Naive B cell (primary cell): Measurements from ENCODE around the gene FXYD3. TPM values are rescaled to one million over a fixed set of nuclear protein-coding genes. Genes with fewer than 3 reads are reported as not detected.
A peak's percentile ranks its signal among the peaks of the same experiment; 100 is the strongest.

Source experiments
- ATAC-seq, 2 donors: fragments of 150-1000 bp; cut with Tn5 transposase; 2 replicates each; pipeline ENCODE4 v1.10.0; 2021; ENCODE audit warnings: low read depth in 2 of 2, mild to moderate bottlenecking in 2 of 2, moderate library complexity in 2 of 2
- DNase-seq: peaks from one replicate; pipeline ENCODE4 v3.0.0; 2022
- H3K27ac Mint-ChIP-seq, 6 donors: one replicate each; pipeline ENCODE4 v1.8.0; 2020 to 2022; ENCODE audit warnings: mild to moderate bottlenecking in 6 of 6, mixed read lengths in 6 of 6, moderate library complexity in 5 of 6, inconsistent platforms in 2 of 6
- H3K27me3 Mint-ChIP-seq, 3 donors: one replicate each; pipeline ENCODE4 v1.8.0; 2021 to 2022; ENCODE audit warnings: mixed read lengths in 3 of 3, mild to moderate bottlenecking in 1 of 3
- H3K36me3 Mint-ChIP-seq, 2 donors: one replicate each; pipeline ENCODE4 v1.8.0; 2020 to 2022; ENCODE audit warnings: mixed read lengths in 2 of 2, inconsistent platforms in 1 of 2, mild to moderate bottlenecking in 1 of 2
- H3K4me1 Mint-ChIP-seq, 3 donors: one replicate each; pipeline ENCODE4 v1.8.0; 2020 to 2022; ENCODE audit warnings: mixed read lengths in 3 of 3, inconsistent platforms in 1 of 3, mild to moderate bottlenecking in 1 of 3, moderate library complexity in 1 of 3
- H3K4me3 Mint-ChIP-seq, 8 donors: one replicate each; pipeline ENCODE4 v1.8.0; 2020 to 2022; ENCODE audit warnings: mild to moderate bottlenecking in 8 of 8, mixed read lengths in 8 of 8, moderate library complexity in 8 of 8, inconsistent platforms in 2 of 8
- H3K9me3 Mint-ChIP-seq, 7 donors: one replicate each; pipeline ENCODE4 v1.8.0; 2020 to 2022; ENCODE audit warnings: mixed read lengths in 7 of 7, mild to moderate bottlenecking in 5 of 7, inconsistent platforms in 2 of 7, moderate library complexity in 1 of 7
- polyA plus RNA-seq, 6 donors: library from polyadenylated mRNA; unstranded; fragments of 300-500 nt; fragmentation: Illumina TruSeq; gene quantifications; one replicate each; pipeline ENCODE4 v1.2.3, GENCODE V29; 2021; ENCODE audit warnings: low read depth in 6 of 6

FXYD3 gene
- polyA plus RNA-seq, 6 donors from 2014 or later, result not detected

DNA sequence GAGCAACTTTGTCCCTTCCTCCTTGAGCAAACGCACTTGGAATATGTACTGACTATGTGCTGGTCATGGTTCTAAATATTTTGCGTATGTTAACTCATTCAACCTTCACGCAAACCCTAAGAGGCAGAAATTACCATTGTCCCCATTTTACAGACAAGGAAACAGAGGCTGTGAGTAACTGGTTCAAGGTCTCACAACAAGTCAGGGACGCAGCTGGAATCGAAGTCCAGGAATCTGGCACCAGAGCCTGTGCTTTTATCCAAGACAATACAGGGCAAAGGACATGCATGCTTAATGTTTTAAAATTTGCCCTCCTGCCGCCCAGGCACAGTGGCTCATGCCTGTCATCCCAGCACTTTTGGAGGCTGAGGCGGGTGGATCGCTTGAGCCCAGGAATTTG, 44.0 kb downstream of the FXYD3 start:
- no peak overlapping the region for H3K4me3 Mint-ChIP-seq
- H3K27me3 Mint-ChIP-seq, result no peaks in the 10 kb centered on the region
- DNase-seq (no peak), ATAC-seq (no peak)
- H3K36me3 Mint-ChIP-seq, result peaks cover 33 to 72% of the 10 kb centered on the region in 2 donors
- H3K27ac Mint-ChIP-seq, result peak overlapping the region in 1 of 6 donors; percentile 28
- H3K9me3 Mint-ChIP-seq, result peaks cover 0 to 5% (median 0%) of the 10 kb centered on the region in 7 donors
- H3K4me1 Mint-ChIP-seq, result peaks cover 41 to 54% (median 51%) of the 10 kb centered on the region in 3 donors

DNA sequence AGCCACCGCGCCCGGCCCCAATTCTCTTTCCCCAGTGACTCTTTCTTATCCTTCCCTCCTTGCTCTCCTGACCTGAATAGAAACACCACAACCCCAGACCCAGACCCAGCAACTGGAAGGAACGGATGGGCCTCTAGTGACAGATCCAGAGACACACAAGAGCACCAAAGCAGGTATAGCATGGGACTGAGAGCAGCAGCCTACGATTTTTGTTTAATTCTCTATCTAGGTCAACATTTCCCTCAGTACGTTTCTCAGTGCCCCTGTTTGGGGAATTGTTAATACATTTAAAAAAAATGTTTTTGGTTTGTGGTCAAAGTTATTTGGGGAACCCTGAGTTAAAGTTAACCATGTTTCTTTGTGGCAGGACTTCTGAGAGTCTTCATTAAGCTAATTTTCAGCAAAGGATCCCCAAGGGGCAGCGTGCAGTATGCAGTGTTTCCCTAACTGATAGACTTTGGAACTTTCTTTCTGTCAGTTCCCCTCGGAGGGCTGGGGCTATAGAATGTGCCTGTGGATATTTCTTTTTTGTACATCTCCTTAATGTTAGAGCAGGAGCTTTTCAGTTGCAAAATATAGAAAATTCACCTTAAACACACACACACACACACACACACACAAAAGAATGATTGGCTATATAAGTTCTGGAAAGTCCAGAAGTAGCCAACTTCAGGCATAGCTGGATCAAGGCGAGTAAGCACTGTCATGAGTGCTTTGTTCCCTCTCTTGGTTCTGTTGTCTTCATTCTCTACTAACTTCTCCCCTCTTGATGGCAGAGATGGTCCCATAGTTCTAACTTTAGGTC, 45.2 kb downstream of the FXYD3 start:
- peaks cover 39 to 74% of the 10 kb centered on the region in 2 donors for H3K36me3 Mint-ChIP-seq
- ATAC-seq (no peak), DNase-seq (no peak)
- H3K27me3 Mint-ChIP-seq, result no peaks in the 10 kb centered on the region
- H3K27ac Mint-ChIP-seq, result peak overlapping the region in 4 of 6 donors; percentile 66 to 77 (median 70)
- H3K4me3 Mint-ChIP-seq, result peak overlapping the region in 1 of 8 donors; percentile 52
- H3K9me3 Mint-ChIP-seq, result peaks cover 0 to 5% (median 2%) of the 10 kb centered on the region in 7 donors
- H3K4me1 Mint-ChIP-seq, result peaks cover 37 to 48% (median 45%) of the 10 kb centered on the region in 3 donors

DNA sequence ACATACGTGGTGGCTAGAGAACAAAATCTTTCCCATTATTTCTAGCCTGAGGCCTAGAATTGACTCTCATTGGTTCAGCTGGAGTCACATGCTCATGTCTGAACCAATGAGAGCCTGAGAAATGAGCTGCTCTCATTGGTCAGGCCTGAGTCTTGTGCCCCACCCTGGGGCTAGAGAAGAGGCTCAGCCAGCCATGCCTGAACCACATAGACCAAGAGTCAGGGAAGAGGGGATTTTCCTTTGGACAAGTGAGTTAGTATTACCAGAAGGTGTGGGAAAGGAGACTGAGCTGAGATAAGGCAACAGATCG, 45.8 kb downstream of the FXYD3 start:
- ATAC-seq, result no peak
- Mint-ChIP-seq H3K36me3 (peaks cover 44 to 75% of the 10 kb centered on the region in 2 donors), H3K9me3 (peaks cover 0 to 5% (median 3%) of the 10 kb centered on the region in 7 donors), H3K4me3 (peak overlapping the region in 1 of 8 donors; percentile 33), H3K27me3 (no peaks in the 10 kb centered on the region), H3K4me1 (peaks cover 34 to 48% (median 45%) of the 10 kb centered on the region in 3 donors), H3K27ac (peak overlapping the region in 3 of 6 donors; percentile 30 to 67 (median 66))
- DNase-seq, result no peak

DNA sequence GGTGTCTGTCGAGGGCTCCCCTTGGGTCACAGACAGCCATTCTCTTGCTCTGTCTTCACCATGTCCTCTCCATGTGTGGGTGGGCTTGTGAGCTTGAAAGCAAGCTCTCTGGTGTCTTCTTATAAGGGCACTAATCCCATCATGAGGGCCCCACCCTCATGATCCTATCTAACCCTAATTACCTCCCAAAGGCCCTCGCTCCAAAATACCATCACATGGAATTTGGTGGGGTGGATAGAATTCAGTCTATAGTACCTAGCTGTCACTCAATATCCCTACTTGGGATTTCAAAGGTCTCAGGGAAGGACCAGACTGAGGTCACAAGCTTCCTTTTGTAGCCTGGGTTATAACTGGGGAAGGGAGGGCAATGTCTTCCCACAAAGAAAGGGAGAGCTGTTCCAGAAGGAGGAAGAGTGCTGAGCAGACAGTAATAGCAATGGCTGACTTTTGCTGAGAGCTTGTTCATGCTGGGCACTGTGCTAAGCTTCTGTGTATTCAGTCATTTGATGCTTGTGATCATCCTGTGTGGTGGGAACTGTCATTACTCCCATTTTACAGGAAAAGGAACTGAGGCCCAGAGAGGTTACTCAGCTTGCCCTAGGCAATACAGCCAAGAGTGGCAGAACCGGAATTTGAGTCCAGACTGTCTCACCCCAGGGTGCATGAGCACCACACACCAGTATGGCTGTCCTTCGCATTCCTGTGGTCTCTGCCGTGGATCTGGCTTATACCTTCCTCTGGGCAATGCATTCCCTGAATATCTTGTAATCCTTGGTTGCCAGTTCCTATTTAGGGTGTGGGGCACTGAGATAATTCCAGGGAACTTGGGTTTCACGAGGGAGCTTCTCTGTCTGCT, 47.1 kb downstream of the FXYD3 start:
- Mint-ChIP-seq H3K36me3 (peaks cover 47 to 72% of the 10 kb centered on the region in 2 donors), H3K4me3 (peak overlapping the region in 2 of 8 donors; percentile 33 to 56), H3K27ac (peak overlapping the region in 5 of 6 donors; percentile 47 to 91 (median 73)), H3K27me3 (no peaks in the 10 kb centered on the region), H3K9me3 (peaks cover 0 to 6% (median 4%) of the 10 kb centered on the region in 7 donors), H3K4me1 (peaks cover 43 to 56% (median 48%) of the 10 kb centered on the region in 3 donors)
- DNase-seq (no peak), ATAC-seq (no peak)

DNA sequence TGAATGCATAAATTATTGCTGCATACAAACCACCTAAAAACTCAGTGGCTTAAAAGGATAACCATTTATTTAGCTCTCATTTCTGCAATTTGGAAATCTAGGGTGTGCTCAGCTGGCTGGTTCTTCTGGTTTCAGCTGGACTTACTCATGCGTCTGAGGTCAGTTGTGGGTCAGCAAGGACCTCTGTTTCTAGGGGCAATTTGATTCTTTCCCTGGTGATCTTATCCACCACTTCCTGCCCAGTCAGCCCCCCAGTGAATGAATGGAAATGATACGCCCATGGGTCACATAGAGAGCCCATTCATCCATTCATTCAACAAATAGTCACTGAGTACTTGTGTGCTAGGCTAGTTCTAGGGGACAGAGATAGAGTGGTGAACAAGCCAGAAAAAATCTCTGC, 48.8 kb downstream of the FXYD3 start:
- H3K4me1 Mint-ChIP-seq, result peaks cover 43 to 63% (median 46%) of the 10 kb centered on the region in 3 donors
- peak overlapping the region in 3 of 6 donors; percentile 47 to 89 (median 49) for H3K27ac Mint-ChIP-seq
- no peak for DNase-seq
- peaks cover 0 to 6% (median 4%) of the 10 kb centered on the region in 7 donors for H3K9me3 Mint-ChIP-seq
- no peak for ATAC-seq
- no peaks in the 10 kb centered on the region for H3K27me3 Mint-ChIP-seq
- H3K4me3 Mint-ChIP-seq, result no peak overlapping the region
- H3K36me3 Mint-ChIP-seq, result peaks cover 36 to 67% of the 10 kb centered on the region in 2 donors

GRCh38 chr19:35165200-35166058, 49.8 kb downstream of the FXYD3 start:
- no peak for DNase-seq
- H3K9me3 Mint-ChIP-seq, result peaks cover 0 to 6% (median 4%) of the 10 kb centered on the region in 7 donors
- no peaks in the 10 kb centered on the region for H3K27me3 Mint-ChIP-seq
- peaks cover 40 to 64% of the 10 kb centered on the region in 2 donors for H3K36me3 Mint-ChIP-seq
- peaks cover 42 to 64% (median 46%) of the 10 kb centered on the region in 3 donors for H3K4me1 Mint-ChIP-seq
- peak overlapping the region in 5 of 6 donors; percentile 49 to 90 (median 90) for H3K27ac Mint-ChIP-seq
- ATAC-seq, result no peak
- peak overlapping the region in 4 of 8 donors; percentile 5 to 65 (median 28) for H3K4me3 Mint-ChIP-seq

- Mint-ChIP-seq H3K36me3 (peaks cover 37 to 55% of the 10 kb centered on the region in 2 donors), H3K4me1 (peaks cover 36 to 65% (median 40%) of the 10 kb centered on the region in 3 donors), H3K4me3 (peak overlapping the region in 6 of 8 donors; percentile 35 to 86 (median 64)), H3K27me3 (no peaks in the 10 kb centered on the region), H3K27ac (peak overlapping the region; percentile 81 to 95 (median 91)), H3K9me3 (peaks cover 0 to 6% (median 3%) of the 10 kb centered on the region in 7 donors)
- ATAC-seq (no peak), DNase-seq (no peak)
Measured at GRCh38 chr19:35166100-35167063, 50.8 kb downstream of the FXYD3 start.

DNA sequence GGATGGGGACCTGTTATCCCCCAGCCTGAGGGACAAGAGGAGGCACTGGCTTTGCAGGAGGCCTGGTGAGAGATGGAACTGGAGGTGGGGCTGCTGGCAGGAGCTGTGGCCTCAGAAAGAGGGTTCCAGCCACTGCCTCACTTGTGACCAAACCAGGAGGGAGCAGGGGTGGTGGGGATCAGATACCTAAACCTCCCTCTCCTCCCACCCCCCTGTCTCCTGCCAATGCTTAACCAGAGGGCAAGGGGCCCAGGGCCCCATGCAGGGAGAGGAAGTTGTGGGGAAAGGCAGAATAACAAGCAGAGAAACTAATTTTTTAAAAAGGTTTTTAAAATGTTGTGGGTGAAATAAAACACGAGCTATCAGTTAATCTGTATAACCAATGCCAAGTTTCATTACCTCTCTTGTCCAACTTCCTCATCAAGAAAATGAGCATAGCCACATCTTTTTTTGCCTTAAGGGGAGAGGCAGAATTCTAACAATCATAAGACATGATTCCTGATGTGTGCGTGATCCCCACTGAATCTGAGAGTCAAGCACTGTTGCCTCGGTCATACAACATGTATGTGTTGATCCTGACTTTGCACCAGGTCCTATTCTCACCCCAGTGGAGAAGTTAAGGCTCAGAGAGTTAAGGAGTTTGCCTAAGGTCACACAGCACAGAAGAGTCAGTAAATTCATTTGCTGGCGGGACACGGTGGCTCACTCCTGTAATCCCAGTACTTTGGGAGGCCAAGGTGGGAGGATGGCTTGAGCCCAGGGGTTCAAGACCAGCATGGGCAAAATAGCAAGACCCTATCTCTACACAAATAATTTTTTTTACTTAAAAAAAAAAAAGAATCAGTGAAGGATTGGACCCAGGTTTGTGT, 51.9 kb downstream of the FXYD3 start:
- Mint-ChIP-seq H3K4me3 (peak overlapping the region in 7 of 8 donors; percentile 38 to 86 (median 59)), H3K27me3 (no peaks in the 10 kb centered on the region), H3K9me3 (peaks cover 0 to 6% (median 0%) of the 10 kb centered on the region in 7 donors), H3K4me1 (peaks cover 40 to 62% (median 42%) of the 10 kb centered on the region in 3 donors), H3K36me3 (peaks cover 28 to 44% of the 10 kb centered on the region in 2 donors), H3K27ac (peak overlapping the region; percentile 77 to 95 (median 91))
- peak; percentile 68 to 72 for ATAC-seq
- DNase-seq, result peak; percentile 38

- peaks cover 0 to 6% (median 0%) of the 10 kb centered on the region in 7 donors for H3K9me3 Mint-ChIP-seq
- ATAC-seq (no peak), DNase-seq (no peak)
- no peaks in the 10 kb centered on the region for H3K27me3 Mint-ChIP-seq
- peaks cover 27 to 37% of the 10 kb centered on the region in 2 donors for H3K36me3 Mint-ChIP-seq
- peaks cover 42 to 59% (median 45%) of the 10 kb centered on the region in 3 donors for H3K4me1 Mint-ChIP-seq
- peak overlapping the region in 1 of 8 donors; percentile 37 for H3K4me3 Mint-ChIP-seq
- H3K27ac Mint-ChIP-seq, result peak overlapping the region in 2 of 6 donors; percentile 90 to 95
Measured at GRCh38 chr19:35168196-35168595, 52.6 kb downstream of the FXYD3 start.

DNA sequence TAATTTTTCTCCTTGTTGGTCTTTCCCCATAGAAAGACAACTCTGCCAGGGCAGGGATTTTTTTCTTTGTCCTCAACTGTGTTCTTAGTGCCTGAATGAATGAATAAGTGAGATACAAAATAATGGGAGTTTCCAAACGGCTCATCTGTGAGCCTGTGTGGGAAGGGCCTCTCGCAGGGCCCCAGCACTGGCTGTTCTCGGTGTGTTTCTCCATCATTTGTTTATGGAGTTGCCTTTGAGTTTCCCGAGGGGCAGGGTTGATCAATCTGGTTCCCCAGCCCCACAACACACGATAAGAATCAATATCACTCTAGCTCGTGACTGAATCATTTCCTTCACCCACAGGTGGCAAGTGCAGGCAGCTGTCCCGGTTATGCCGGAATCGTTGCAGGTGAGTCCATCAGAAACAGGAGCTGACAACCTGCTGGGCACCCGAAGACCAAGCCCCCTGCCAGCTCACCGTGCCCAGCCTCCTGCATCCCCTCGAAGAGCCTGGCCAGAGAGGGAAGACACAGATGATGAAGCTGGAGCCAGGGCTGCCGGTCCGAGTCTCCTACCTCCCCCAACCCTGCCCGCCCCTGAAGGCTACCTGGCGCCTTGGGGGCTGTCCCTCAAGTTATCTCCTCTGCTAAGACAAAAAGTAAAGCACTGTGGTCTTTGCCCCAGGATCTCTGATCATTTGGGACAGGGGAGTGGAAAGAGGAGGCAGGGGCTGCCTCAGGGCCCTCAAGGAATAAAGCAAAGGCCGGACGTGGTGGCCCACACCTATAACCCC, 53.8 kb downstream of the FXYD3 start:
- peaks cover 24 to 28% of the 10 kb centered on the region in 2 donors for H3K36me3 Mint-ChIP-seq
- H3K4me3 Mint-ChIP-seq, result peak overlapping the region in 1 of 8 donors; percentile 60
- DNase-seq (no peak), ATAC-seq (no peak)
- peaks cover 0 to 6% (median 0%) of the 10 kb centered on the region in 7 donors for H3K9me3 Mint-ChIP-seq
- peaks cover 39 to 47% (median 45%) of the 10 kb centered on the region in 3 donors for H3K4me1 Mint-ChIP-seq
- no peaks in the 10 kb centered on the region for H3K27me3 Mint-ChIP-seq
- H3K27ac Mint-ChIP-seq, result peak overlapping the region; percentile 37 to 90 (median 77)
